Measurements from ENCODE around the gene PUS10. TPM values are rescaled to one million over a fixed set of nuclear protein-coding genes. Genes with fewer than 3 reads are reported as not detected.

The PUS10 gene
- total RNA-seq, 1 donor from 2014 or later: 8.5 TPM

DNA sequence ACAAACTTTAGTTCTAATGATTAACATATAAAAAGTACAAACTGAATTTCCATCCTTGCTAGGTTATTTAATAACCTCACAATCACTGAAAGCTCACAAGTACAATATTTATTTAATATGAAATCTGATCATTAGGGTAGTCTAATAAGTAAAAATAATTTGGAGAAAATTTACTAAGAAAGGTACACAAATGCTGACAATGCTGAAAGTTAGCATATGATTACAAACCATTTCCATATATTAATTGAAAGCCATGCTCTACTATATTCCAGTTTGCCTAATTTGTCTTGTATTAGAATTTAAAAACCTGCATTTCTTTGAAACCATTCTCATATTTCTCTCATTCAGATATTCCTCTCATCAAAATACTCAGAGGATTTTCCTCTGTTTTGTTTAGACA is 8.7 kb downstream of the PUS10 start:
- intact Hi-C loops (cut with DNase I): no loop called here
- Histone ChIP-seq H3K4me1 (peaks cover 6% of the 10 kb centered on the region), H3K27me3 (ENCODE audit: low read depth) (no peaks in the 10 kb centered on the region), H3K9me3 (no peaks in the 10 kb centered on the region), H3K36me3 (peaks cover 6% of the 10 kb centered on the region), H3K4me3 (no peak overlapping the region), H3K27ac (no peak overlapping the region)
- no peak for DNase-seq
- TF ChIP-seq, protein P1, sequence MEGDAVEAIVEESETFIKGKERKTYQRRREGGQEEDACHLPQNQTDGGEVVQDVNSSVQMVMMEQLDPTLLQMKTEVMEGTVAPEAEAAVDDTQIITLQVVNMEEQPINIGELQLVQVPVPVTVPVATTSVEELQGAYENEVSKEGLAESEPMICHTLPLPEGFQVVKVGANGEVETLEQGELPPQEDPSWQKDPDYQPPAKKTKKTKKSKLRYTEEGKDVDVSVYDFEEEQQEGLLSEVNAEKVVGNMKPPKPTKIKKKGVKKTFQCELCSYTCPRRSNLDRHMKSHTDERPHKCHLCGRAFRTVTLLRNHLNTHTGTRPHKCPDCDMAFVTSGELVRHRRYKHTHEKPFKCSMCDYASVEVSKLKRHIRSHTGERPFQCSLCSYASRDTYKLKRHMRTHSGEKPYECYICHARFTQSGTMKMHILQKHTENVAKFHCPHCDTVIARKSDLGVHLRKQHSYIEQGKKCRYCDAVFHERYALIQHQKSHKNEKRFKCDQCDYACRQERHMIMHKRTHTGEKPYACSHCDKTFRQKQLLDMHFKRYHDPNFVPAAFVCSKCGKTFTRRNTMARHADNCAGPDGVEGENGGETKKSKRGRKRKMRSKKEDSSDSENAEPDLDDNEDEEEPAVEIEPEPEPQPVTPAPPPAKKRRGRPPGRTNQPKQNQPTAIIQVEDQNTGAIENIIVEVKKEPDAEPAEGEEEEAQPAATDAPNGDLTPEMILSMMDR (IDR thresholded peaks at IDR 0.05): no peak
- no peak for ATAC-seq

DNA sequence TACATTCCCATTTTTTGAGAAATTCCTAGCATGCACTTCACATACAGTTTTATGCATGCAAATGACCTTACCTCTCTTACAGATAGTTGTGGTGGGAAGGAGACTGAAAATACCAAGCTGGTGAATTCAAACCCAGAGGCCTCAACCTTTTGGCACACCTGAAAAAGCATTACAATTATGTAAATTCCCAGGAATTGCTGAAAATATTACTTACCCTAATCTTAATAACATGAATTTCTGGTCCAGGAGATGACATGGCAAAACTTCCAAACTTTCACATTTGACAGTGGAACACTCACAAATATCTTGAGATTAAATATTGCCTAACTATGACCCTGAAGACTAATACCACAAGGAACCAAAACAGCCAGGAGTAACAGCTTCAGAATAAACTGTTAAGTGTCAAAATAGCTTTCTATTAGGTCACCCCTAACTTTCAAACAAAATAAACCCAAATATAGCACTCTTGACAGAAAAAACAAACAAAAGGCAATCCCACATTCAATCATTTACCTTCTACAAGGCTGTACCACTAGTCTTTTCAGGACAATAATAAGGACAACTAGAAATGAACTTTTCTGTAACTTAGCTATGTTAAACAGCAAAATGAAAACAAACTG is 11.5 kb downstream of the PUS10 start:
- ATAC-seq: peak; percentile 50 to 71
- intact Hi-C loops (cut with DNase I): no loop called here
- peaks cover 6% of the 10 kb centered on the region for H3K4me1 ChIP-seq
- H3K4me3 ChIP-seq: no peak overlapping the region
- no peaks in the 10 kb centered on the region for H3K9me3 ChIP-seq
- no peak overlapping the region for H3K27ac ChIP-seq
- H3K36me3 ChIP-seq: peaks cover 6% of the 10 kb centered on the region
- no peaks in the 10 kb centered on the region for H3K27me3 ChIP-seq (ENCODE audit: low read depth)
- no peak for DNase-seq
- TF ChIP-seq, protein P1 (IDR thresholded peaks at IDR 0.05): no peak

DNA sequence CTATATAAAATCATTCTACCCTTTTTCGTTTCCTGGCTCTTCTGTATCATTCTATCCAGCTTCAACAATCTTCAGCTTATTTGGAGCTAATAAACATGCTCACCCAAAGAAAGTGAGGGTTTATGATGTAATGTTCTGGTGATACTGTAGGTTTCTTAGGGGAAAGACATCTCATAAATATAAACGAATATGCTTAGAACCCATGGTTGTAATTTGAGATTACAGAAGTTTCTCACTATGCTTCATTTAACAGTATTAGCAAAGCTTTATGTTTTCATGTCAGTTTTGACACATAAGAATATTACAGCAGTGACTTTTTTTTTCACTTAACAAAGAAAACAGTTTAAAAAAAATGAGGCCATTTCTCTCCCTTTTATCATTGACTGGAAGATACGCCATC is 12.3 kb downstream of the PUS10 start:
- Histone ChIP-seq H3K4me1 (no peaks in the 10 kb centered on the region), H3K27me3 (ENCODE audit: low read depth) (no peaks in the 10 kb centered on the region), H3K36me3 (peaks cover 6% of the 10 kb centered on the region), H3K4me3 (no peak overlapping the region), H3K27ac (no peak overlapping the region), H3K9me3 (no peaks in the 10 kb centered on the region)
- DNase-seq (no peak), ATAC-seq (no peak)
- TF ChIP-seq, protein P1 (IDR thresholded peaks at IDR 0.05): no peak
- intact Hi-C loops (cut with DNase I): no loop called here

DNA sequence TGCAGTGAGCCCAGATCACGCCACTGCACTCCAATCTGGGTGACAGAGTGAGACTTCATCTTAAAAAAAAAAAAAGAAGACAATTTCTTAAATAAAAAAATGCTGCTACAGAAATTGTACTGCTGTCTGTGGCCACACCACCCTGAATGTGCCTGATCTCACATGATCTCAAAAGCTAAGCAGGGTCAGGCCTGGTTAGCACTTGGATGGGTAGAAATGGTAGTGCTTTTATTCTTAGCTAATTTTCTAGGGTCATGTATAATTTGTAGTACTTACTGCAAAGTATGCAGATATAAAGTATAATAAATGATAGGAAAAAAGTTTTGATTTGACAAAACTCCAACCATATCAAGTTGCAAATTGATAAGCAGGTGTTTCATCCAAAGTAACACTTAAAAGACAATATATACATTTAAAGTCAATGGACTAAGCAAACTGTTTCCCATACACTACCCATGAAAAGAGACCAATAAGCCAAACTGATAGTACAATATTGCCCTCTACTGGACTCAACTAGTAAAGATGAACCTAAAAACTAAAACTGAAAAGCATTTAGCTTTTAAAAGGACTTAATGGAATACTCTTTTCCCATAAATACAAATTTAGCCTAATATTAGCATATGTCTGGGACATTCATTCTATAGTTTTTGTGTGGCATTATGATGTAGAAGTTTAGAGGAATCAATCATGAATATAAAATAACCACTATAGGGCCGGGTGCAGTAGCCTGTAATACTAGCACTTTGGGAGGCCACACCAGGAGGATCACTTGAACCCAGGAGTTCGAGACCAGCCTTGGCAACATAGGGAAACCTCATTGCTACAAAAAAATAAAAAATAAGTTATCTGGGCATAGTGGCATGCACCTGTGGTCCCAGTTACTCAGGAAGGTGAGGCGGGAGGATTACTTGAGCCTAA is 19.2 kb downstream of the PUS10 start:
- intact Hi-C loops (cut with DNase I): loop anchor here (5.0 kb wide), 1 partner anchor 292 kb away; no protein-coding TSS in a partner anchor
- Histone ChIP-seq H3K36me3 (no peaks in the 10 kb centered on the region), H3K27ac (no peak overlapping the region), H3K4me1 (no peaks in the 10 kb centered on the region), H3K4me3 (no peak overlapping the region), H3K27me3 (ENCODE audit: low read depth) (no peaks in the 10 kb centered on the region), H3K9me3 (no peaks in the 10 kb centered on the region)
- TF ChIP-seq, protein P1 (IDR thresholded peaks at IDR 0.05): peak; percentile 70
- DNase-seq: no peak
- peak in 1 of 2 donors; percentile 61 for ATAC-seq

DNA sequence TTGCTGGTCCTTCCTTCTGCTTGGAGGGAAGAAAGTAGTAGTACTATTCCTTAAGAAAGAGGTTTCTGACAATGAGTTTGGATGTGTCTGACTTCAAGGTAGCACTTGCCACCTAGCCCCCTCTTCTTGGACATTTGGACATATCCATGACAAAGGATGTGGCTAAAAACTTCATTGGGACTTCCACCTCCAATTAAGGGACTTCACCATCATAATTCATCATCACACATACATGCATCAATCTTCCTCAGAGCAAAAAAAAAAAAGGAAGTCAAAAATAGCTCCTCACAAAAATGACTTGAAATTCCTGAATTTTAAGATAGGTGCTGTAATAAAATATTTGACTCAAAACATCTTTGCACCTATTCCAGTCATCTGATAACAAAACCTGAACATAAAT is 23.9 kb downstream of the PUS10 start:
- intact Hi-C loops (cut with DNase I): no loop called here
- Histone ChIP-seq H3K4me1 (no peaks in the 10 kb centered on the region), H3K27ac (no peak overlapping the region), H3K4me3 (no peak overlapping the region), H3K9me3 (peaks cover 7% of the 10 kb centered on the region), H3K27me3 (ENCODE audit: low read depth) (no peaks in the 10 kb centered on the region), H3K36me3 (no peaks in the 10 kb centered on the region)
- TF ChIP-seq, protein P1 (IDR thresholded peaks at IDR 0.05): no peak
- no peak for DNase-seq
- no peak for ATAC-seq

Measured in lower lobe of right lung (tissue), 2 donors.